OCI-LY7 (cell line): ENCODE measurements around the gene GATAD2A. TPM values are rescaled to one million over a fixed set of nuclear protein-coding genes. Genes with fewer than 3 reads are reported as not detected.

Experiments used
- BruUV-seq: library from RNA; stranded (reverse); fragments of 400-500 nt; replicated peaks from 2 replicates; lab custom pipeline; 2021; lab: Mats Ljungman, UMichigan
- CTCF ChIA-PET: fragments of 300-600 bp; sonication (Branson Sonifier 250); formaldehyde crosslinking; loops from one replicate; lab custom pipeline; 2022; ENCODE audit warnings: antibody characterized with exemption; ENCODE audit not compliant: unreplicated experiment; lab: Charles Lee
- POLR2A ChIA-PET: fragments of 300-600 bp; sonication (Branson Sonifier 250); formaldehyde crosslinking; loops from one replicate; lab custom pipeline; 2022; ENCODE audit warnings: antibody characterized with exemption; lab: Charles Lee
- DNase-seq: peaks from one replicate; pipeline ENCODE4 v3.0.0-alpha.2; 2015; ENCODE audit warnings: low spot score
- H2AFZ ChIP-seq: fragments of 200-600 bp; sonication (generic), shearing (Covaris generic); 2 replicates; pipeline ENCODE4 v1.6.1; 2014; ENCODE audit warnings: mild to moderate bottlenecking, antibody characterized with exemption, low read length, moderate library complexity
- H3K27ac ChIP-seq: fragments of 200-600 bp; sonication (generic); 2 replicates; pipeline ENCODE4 v1.5.1; 2014; ENCODE audit warnings: mixed run types, low read depth, mild to moderate bottlenecking, moderate library complexity, low read length, inconsistent platforms; ENCODE audit not compliant: poor library complexity, severe bottlenecking
- H3K36me3 ChIP-seq: fragments of 200-600 bp; sonication (generic); 2 replicates; pipeline ENCODE4 v1.6.1; 2014; ENCODE audit warnings: mild to moderate bottlenecking, antibody characterized with exemption, low read length, moderate library complexity, mixed read lengths; ENCODE audit not compliant: insufficient read depth
- H3K4me1 ChIP-seq: fragments of 200-600 bp; sonication (generic); 2 replicates; pipeline ENCODE4 v1.5.1; 2014; ENCODE audit warnings: mild to moderate bottlenecking, low read length; ENCODE audit not compliant: insufficient read depth, poor library complexity, severe bottlenecking
- H3K4me2 ChIP-seq: fragments of 200-600 bp; sonication (generic); 2 replicates; pipeline ENCODE4 v1.6.1; 2014; ENCODE audit warnings: mild to moderate bottlenecking, low read length
- H3K4me3 ChIP-seq: fragments of 200-600 bp; sonication (generic); 2 replicates; pipeline ENCODE4 v1.5.1; 2014; ENCODE audit warnings: mild to moderate bottlenecking, low read depth, low read length; ENCODE audit not compliant: poor library complexity, severe bottlenecking
- H3K79me2 ChIP-seq: fragments of 200-600 bp; sonication (generic); 2 replicates; pipeline ENCODE4 v1.6.1; 2016; ENCODE audit warnings: low read depth, mild to moderate bottlenecking, low read length, moderate library complexity, mixed read lengths; ENCODE audit not compliant: insufficient read depth
- H3K9me2 ChIP-seq: fragments of 200-600 bp; sonication (generic); 2 replicates; pipeline ENCODE4 v1.6.1; 2016; ENCODE audit warnings: mild to moderate bottlenecking, low read length, mixed read lengths; ENCODE audit not compliant: insufficient read depth
- H3K9me3 ChIP-seq: fragments of 200-600 bp; sonication (generic); 2 replicates; pipeline ENCODE4 v1.6.1; 2014; ENCODE audit warnings: mild to moderate bottlenecking, mixed run types, low read length, mixed read lengths
- H4K20me1 ChIP-seq: fragments of 200-600 bp; sonication (generic); 2 replicates; pipeline ENCODE4 v1.6.1; 2014; ENCODE audit warnings: mild to moderate bottlenecking, antibody characterized with exemption, low read length, moderate library complexity, mixed read lengths; ENCODE audit not compliant: insufficient read depth
- EZH2phosphoT487 ChIP-seq: fragments of 200-600 bp; sonication (generic); IDR thresholded peaks from 2 replicates; pipeline ENCODE4 v1.6.1; 2018; ENCODE audit warnings: low read depth, borderline replicate concordance, mild to moderate bottlenecking, mixed run types, antibody characterized with exemption, low read length, moderate library complexity, mixed read lengths
- intact Hi-C: fragments of 100-400 bp; cut with micrococcal nuclease; formaldehyde crosslinking; loops from one replicate; pipeline ENCODE4 v1.10.0; 2022; ENCODE audit not compliant: unreplicated experiment
- total RNA-seq, 2 experiments: library from RNA; depleted of rRNA in 1 of 2; stranded (reverse); fragments of >200 nt in 1 of 2; shearing (Covaris generic) in 1 of 2; gene quantifications; 2 replicates each; pipeline ENCODE4 v1.2.3, GENCODE V29; 2014 to 2022
- TF ChIP-seq, protein P1 (sequence below): fragments of 200-600 bp; sonication (generic); conservative IDR thresholded peaks from 2 replicates; pipeline ENCODE4 v1.5.1; 2014; ENCODE audit warnings: mild to moderate bottlenecking, antibody characterized with exemption, low read length, moderate library complexity, mixed read lengths

GATAD2A gene
- total RNA-seq, 2 experiments from 2014 or later: 62.8 to 156 TPM

DNA sequence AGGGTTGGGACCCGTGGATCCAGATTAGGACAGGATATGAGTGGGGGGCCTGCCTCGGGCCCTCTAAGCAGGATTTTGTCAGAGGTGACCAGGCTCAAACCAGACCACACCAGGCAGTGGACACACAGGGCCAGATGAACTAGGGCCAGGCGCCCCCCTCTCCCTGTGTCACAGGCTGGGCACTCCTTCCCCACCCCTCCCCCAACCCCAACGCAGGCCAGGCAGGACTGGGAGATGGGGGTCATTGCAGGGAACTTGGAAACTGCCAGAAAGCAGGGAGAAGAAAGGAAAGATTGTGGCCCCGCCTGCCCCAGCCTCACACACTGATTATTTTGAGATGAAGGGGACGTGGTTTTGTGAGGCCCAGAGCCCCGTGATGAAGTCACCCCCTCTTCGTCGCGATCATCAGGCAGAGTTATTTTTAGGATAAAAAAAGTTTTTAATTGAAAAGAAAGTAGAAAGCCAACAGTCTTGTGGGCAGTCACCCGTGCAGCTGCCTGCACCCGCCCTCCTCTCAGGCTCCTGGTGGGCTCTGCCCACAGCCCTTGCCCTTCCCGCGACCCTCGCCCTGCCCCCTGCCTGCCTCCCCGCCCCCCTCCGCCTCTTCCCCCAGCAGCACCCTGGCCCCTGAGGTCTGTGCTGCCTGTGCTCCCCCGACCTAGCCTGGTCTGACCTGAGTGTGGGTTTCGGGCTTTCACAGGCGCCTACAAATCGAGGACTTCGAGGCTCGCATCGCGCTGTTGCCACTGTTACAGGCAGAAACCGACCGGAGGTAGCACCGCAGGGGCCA lies 121.3 kb downstream of the GATAD2A start:
- no peaks in the 10 kb centered on the region for H4K20me1 ChIP-seq
- H3K9me2 ChIP-seq: no peaks in the 10 kb centered on the region
- peak; percentile 33 for DNase-seq
- TF ChIP-seq, protein P1, sequence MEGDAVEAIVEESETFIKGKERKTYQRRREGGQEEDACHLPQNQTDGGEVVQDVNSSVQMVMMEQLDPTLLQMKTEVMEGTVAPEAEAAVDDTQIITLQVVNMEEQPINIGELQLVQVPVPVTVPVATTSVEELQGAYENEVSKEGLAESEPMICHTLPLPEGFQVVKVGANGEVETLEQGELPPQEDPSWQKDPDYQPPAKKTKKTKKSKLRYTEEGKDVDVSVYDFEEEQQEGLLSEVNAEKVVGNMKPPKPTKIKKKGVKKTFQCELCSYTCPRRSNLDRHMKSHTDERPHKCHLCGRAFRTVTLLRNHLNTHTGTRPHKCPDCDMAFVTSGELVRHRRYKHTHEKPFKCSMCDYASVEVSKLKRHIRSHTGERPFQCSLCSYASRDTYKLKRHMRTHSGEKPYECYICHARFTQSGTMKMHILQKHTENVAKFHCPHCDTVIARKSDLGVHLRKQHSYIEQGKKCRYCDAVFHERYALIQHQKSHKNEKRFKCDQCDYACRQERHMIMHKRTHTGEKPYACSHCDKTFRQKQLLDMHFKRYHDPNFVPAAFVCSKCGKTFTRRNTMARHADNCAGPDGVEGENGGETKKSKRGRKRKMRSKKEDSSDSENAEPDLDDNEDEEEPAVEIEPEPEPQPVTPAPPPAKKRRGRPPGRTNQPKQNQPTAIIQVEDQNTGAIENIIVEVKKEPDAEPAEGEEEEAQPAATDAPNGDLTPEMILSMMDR: no peak
- no peak for TF ChIP-seq EZH2phosphoT487
- H3K4me1 ChIP-seq: peaks cover 55% of the 10 kb centered on the region
- BruUV-seq: no TSS peak
- no peaks in the 10 kb centered on the region for H3K9me3 ChIP-seq
- peaks cover 49% of the 10 kb centered on the region for H3K36me3 ChIP-seq
- H3K27ac ChIP-seq: peak overlapping the region; percentile 74
- peak overlapping the region; percentile 100 for H3K4me2 ChIP-seq
- H3K4me3 ChIP-seq: peak overlapping the region; percentile 65
- intact Hi-C loops: no loop called here
- CTCF ChIA-PET: interaction anchor here (0.6 kb wide), 1 partner anchor 127 kb away, joined by 3 read pairs; no protein-coding TSS in a partner anchor
- POLR2A ChIA-PET: no interaction called here
- peaks cover 41% of the 10 kb centered on the region for H3K79me2 ChIP-seq
- H2AFZ ChIP-seq: no peak overlapping the region

DNA sequence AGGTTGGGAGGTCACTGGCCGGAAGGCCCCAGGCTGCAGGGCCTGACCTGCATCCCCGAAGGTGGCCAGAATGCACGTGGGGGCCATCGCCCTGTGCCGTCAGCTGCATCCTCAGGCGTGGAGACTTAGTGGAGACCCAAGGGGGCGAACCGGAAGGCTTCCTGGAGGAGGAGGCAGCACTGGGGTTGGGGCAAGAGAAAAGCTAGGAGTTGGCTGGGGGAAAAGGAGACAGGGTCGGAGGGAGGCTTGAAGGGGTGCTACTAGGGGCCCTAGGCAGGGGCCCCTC lies 121.8 kb downstream of the GATAD2A start:
- Histone ChIP-seq H3K36me3 (peaks cover 53% of the 10 kb centered on the region), H3K27ac (peak overlapping the region; percentile 74), H3K9me3 (no peaks in the 10 kb centered on the region), H3K4me3 (no peak overlapping the region), H4K20me1 (no peaks in the 10 kb centered on the region), H3K79me2 (peaks cover 35% of the 10 kb centered on the region), H3K4me2 (peak overlapping the region; percentile 100), H3K9me2 (no peaks in the 10 kb centered on the region), H3K4me1 (peaks cover 52% of the 10 kb centered on the region), H2AFZ (no peak overlapping the region)
- DNase-seq: no peak
- POLR2A ChIA-PET: no interaction called here
- no TSS peak for BruUV-seq
- no peak for TF ChIP-seq EZH2phosphoT487
- TF ChIP-seq, protein P1: no peak
- CTCF ChIA-PET: interaction anchor here (0.6 kb wide), 1 partner anchor 1384 kb away, joined by 3 read pairs; no protein-coding TSS in a partner anchor
- intact Hi-C loops: no loop called here
